A549 (cell line): ENCODE results near the gene EPHB1. TPM values are rescaled to one million over a fixed set of nuclear protein-coding genes. Genes with fewer than 3 reads are reported as not detected.
"Not testable (repeated sequence)": the region's sequence is repeated elsewhere in the genome, so short reads cannot be mapped to it uniquely, and the experiment has no call there.

Experiments used
- ATAC-seq, 2 experiments: fragments of 200-7000 bp in 1 of 2; fragments of >200 bp in 1 of 2; cut with Nextera tagmentation in 1 of 2; cut with Tn5 transposase in 1 of 2; 3 replicates each; pipeline versions ENCODE4 v1.8.0 to v1.9.1; 2018 to 2020; ENCODE audit warnings: mild to moderate bottlenecking in 1 of 2, moderate library complexity in 1 of 2
- CTCF ChIA-PET: fragments of 300-600 bp; sonication (Branson Sonifier 250); formaldehyde crosslinking; extraction: SDS; loops from one replicate; lab custom pipeline; 2021; ENCODE audit warnings: antibody characterized with exemption, inconsistent platforms; lab: Yijun Ruan, JAX
- POLR2A ChIA-PET: fragments of 350-600 bp; formaldehyde crosslinking; extraction: SDS; loops from one replicate; lab custom pipeline; 2021; ENCODE audit warnings: antibody characterized with exemption, inconsistent platforms; lab: Yijun Ruan, JAX
- DNase-seq, 2 experiments: peaks; one replicate each; pipeline versions ENCODE4 v3.0.0 to v3.0.0-alpha.2; 2011 to 2016; ENCODE audit warnings: low read depth in 1 of 2, low spot score in 1 of 2
- FAIRE-seq: peaks from 2 replicates; lab custom pipeline; 2011; peaks lifted over from hg19 to GRCh38; lab: Jason Lieb, UNC
- H3K27ac ChIP-seq, 2 experiments: fragments of >200 bp; sonication (Bioruptor Twin); formaldehyde crosslinking; 3 replicates each; pipeline ENCODE4 v1.5.1; 2016 to 2017
- H3K4me1 ChIP-seq: fragments of >200 bp; sonication (Bioruptor Twin); formaldehyde crosslinking; 3 replicates; pipeline ENCODE4 v1.6.1; 2016
- H3K4me2 ChIP-seq: fragments of >200 bp; sonication (Bioruptor Twin); formaldehyde crosslinking; 3 replicates; pipeline ENCODE4 v1.6.1; 2016
- H3K4me3 ChIP-seq: fragments of >200 bp; sonication (Bioruptor Twin); formaldehyde crosslinking; 3 replicates; pipeline ENCODE4 v1.5.1; 2016
- H3K9me3 ChIP-seq: fragments of >200 bp; sonication (Bioruptor Twin); formaldehyde crosslinking; 3 replicates; pipeline ENCODE4 v1.6.1; 2016
- BHLHE40 ChIP-seq: IDR thresholded peaks from 2 replicates; pipeline ENCODE4 v1.6.1; 2012; ENCODE audit warnings: low read depth, low read length, inconsistent platforms
- CBX8 ChIP-seq: fragments of 200-600 bp; sonication (generic); IDR thresholded peaks from 2 replicates; pipeline ENCODE4 v1.6.1; 2016
- CHD2 ChIP-seq: fragments of 150-350 bp; IDR thresholded peaks from 2 replicates; pipeline ENCODE4 v1.6.1; 2014; ENCODE audit warnings: low read length; ENCODE audit not compliant: partially characterized antibody
- CHD4 ChIP-seq: fragments of 200-600 bp; sonication (generic); IDR thresholded peaks from 2 replicates; pipeline ENCODE4 v1.6.1; 2016; ENCODE audit warnings: antibody characterized with exemption, mild to moderate bottlenecking, borderline replicate concordance
- EHMT2 ChIP-seq: fragments of 200-600 bp; sonication (generic); IDR thresholded peaks from 2 replicates; pipeline ENCODE4 v1.6.1; 2016; ENCODE audit warnings: antibody characterized with exemption, low read depth, mild to moderate bottlenecking, moderate library complexity
- ESRRA ChIP-seq: fragments of 150-350 bp; IDR thresholded peaks from 2 replicates; pipeline ENCODE4 v1.6.1; 2014; ENCODE audit warnings: mild to moderate bottlenecking, low read length, borderline replicate concordance
- HEYL ChIP-seq: fragments of 250-450 bp; sonication (Bioruptor Pico); IDR thresholded peaks from 2 replicates; pipeline ENCODE4 v1.8.0; 2021; ENCODE audit warnings: mild to moderate bottlenecking, moderate library complexity
- HOXB13 ChIP-seq: fragments of 250-450 bp; sonication (Bioruptor Pico); IDR thresholded peaks from 2 replicates; pipeline ENCODE4 v1.5.0; 2020; ENCODE audit warnings: low read depth, mild to moderate bottlenecking, moderate library complexity
- MAX ChIP-seq: IDR thresholded peaks from 2 replicates; pipeline ENCODE4 v1.6.1; 2012
- MAZ ChIP-seq: fragments of 150-350 bp; IDR thresholded peaks from 2 replicates; pipeline ENCODE4 v1.6.1; 2014; ENCODE audit warnings: antibody characterized with exemption, low read depth, low read length, borderline replicate concordance
- NPAS2 ChIP-seq: fragments of 250-450 bp; sonication (Bioruptor Pico); IDR thresholded peaks from 2 replicates; pipeline ENCODE4 v1.8.0; 2022; ENCODE audit warnings: mild to moderate bottlenecking, moderate library complexity, borderline replicate concordance
- PHF8 ChIP-seq: fragments of 200-600 bp; sonication (generic); IDR thresholded peaks from 2 replicates; pipeline ENCODE4 v1.6.1; 2016; ENCODE audit warnings: low read depth, mild to moderate bottlenecking, antibody characterized with exemption, moderate library complexity, borderline replicate concordance
- RAD21 ChIP-seq, 2 experiments: fragments of >200 bp in 1 of 2; sonication (Bioruptor Twin) in 1 of 2; formaldehyde crosslinking in 1 of 2; IDR thresholded peaks in 1 of 2; conservative IDR thresholded peaks in 1 of 2; 2 replicates in 1 of 2; 3 replicates in 1 of 2; pipeline ENCODE4 v1.6.1; 2012 to 2018; ENCODE audit warnings: inconsistent platforms in 1 of 2
- RARB ChIP-seq: fragments of 250-450 bp; sonication (Bioruptor Pico); IDR thresholded peaks from 2 replicates; pipeline ENCODE4 v1.8.0; 2021; ENCODE audit warnings: mild to moderate bottlenecking, moderate library complexity
- RCOR1 ChIP-seq: fragments of 150-350 bp; IDR thresholded peaks from 2 replicates; pipeline ENCODE4 v1.6.1; 2014; ENCODE audit warnings: antibody characterized with exemption, low read length, low read depth
- SMC3 ChIP-seq: fragments of >200 bp; sonication (Bioruptor Twin); formaldehyde crosslinking; IDR thresholded peaks from 3 replicates; pipeline ENCODE4 v1.6.1; 2018; ENCODE audit warnings: inconsistent platforms
- SREBF2 ChIP-seq: fragments of 450-650 bp; IDR thresholded peaks from 2 replicates; pipeline ENCODE4 v1.6.1; 2014; ENCODE audit warnings: mild to moderate bottlenecking, moderate library complexity
- USF2 ChIP-seq: fragments of 450-650 bp; IDR thresholded peaks from 2 replicates; pipeline ENCODE4 v1.6.1; 2014; ENCODE audit warnings: antibody characterized with exemption
- ZFP36 ChIP-seq: fragments of 450-650 bp; IDR thresholded peaks from 2 replicates; pipeline ENCODE4 v1.6.1; 2014; ENCODE audit warnings: borderline replicate concordance; ENCODE audit not compliant: partially characterized antibody
- WGBS: methylation state at CpG from one replicate; pipeline ENCODE4 v1.1.6; 2017; ENCODE audit errors: missing lambda C conversion rate; 5-methylcytosine and 5-hydroxymethylcytosine counted together
- polyA plus RNA-seq, 4 experiments: library from polyadenylated mRNA; depleted of rRNA in 3 of 4; stranded (reverse); fragments of >200 nt; fragmentation: RNase III in 1 of 4; extraction: RNeasy Plus Mini Kit Qiagen cat#74134 plus additional on column Dnase treatment in 1 of 4; gene quantifications; 2 replicates in 3 of 4; 3 replicates in 1 of 4; pipeline ENCODE4 v1.2.3, GENCODE V29; 2011 to 2017
- TF ChIP-seq, protein P1 (sequence below): fragments of >200 bp; sonication (Bioruptor Twin); formaldehyde crosslinking; IDR thresholded peaks from 3 replicates; pipeline ENCODE4 v1.6.1; 2016
- TF ChIP-seq, protein P2 (sequence below): fragments of 250-450 bp; sonication (Bioruptor Pico); IDR thresholded peaks from 2 replicates; pipeline ENCODE4 v1.5.0; 2020; ENCODE audit warnings: low read depth, mild to moderate bottlenecking, moderate library complexity

EPHB1 gene
- polyA plus RNA-seq, 2 of the 4 experiments (the other 2 are of a cell fraction): 0.18 to 0.21 TPM

DNA sequence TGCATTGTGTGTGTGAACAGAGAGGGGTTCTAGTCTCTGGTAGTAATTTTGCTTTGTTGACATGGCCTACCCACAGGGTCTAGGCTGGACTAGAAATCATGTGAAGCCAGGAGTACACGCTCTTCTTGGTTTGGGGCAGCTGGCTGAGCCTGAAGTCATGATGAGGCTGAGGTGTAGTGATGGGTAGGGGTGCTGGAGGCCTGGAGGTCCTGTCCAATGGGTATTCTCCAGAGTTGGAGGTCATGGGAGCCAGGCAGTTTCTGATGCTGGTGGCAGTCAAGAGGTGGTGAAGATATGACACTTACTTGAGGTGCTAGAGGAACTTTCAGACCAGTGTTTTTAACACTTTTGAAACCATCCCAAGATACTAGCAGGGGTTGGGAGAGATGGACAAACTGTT lies 18.5 kb upstream of the EPHB1 start:
- no peak overlapping the region for H3K27ac ChIP-seq
- DNase-seq (no peak), FAIRE-seq (no peak), ATAC-seq (no peak)
- H3K9me3 ChIP-seq: no peaks in the 10 kb centered on the region
- 17% methylated on average over 1 of the region's 1 CpG for WGBS
- ChIA-PET CTCF (no interaction called here), POLR2A (no interaction called here)
- H3K4me2 ChIP-seq: no peak overlapping the region
- no peaks in the 10 kb centered on the region for H3K4me1 ChIP-seq
- TF ChIP-seq RARB (CRISPR knock-in tag) (no peak), ESRRA (no peak), BHLHE40 (no peak), HOXB13 (CRISPR knock-in tag) (no peak)
- no peak overlapping the region for H3K4me3 ChIP-seq

DNA sequence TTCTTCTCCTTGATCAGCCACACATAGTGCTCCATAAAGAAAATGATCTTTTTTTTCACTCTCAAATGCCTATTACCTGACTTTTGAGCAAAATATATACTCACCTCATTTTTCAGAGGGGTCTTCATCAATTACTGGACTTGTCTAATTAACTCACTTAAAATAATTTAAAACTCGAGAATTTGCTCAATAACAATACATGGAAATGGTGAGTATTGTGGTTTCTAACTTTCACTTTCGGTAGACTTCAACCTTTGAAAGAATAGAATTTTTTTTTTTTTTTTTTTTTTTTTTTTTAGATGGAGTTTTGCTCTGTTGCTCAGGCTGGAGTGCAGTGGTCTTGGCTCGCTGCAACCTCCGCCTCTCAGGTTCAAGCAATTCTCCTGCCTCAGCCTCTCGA lies 17.7 kb upstream of the EPHB1 start:
- ChIA-PET CTCF (no interaction called here), POLR2A (no interaction called here)
- Histone ChIP-seq H3K27ac (no peak overlapping the region), H3K4me1 (no peaks in the 10 kb centered on the region), H3K4me2 (no peak overlapping the region), H3K4me3 (no peak overlapping the region), H3K9me3 (no peaks in the 10 kb centered on the region)
- WGBS: 39% methylated on average over 4 of the region's 5 CpGs
- TF ChIP-seq MAZ (no peak), RAD21 (conservative IDR thresholded peaks at IDR 0.05 in 1 of 2, IDR thresholded peaks at IDR 0.05 in 1 of 2) (no peak), CHD2 (no peak), SMC3 (no peak), RCOR1 (no peak), RARB (CRISPR knock-in tag) (no peak), HEYL (CRISPR knock-in tag) (no peak), ZFP36 (no peak), SREBF2 (no peak), CHD4 (no peak), EHMT2 (no peak), PHF8 (no peak)
- TF ChIP-seq, protein P1, sequence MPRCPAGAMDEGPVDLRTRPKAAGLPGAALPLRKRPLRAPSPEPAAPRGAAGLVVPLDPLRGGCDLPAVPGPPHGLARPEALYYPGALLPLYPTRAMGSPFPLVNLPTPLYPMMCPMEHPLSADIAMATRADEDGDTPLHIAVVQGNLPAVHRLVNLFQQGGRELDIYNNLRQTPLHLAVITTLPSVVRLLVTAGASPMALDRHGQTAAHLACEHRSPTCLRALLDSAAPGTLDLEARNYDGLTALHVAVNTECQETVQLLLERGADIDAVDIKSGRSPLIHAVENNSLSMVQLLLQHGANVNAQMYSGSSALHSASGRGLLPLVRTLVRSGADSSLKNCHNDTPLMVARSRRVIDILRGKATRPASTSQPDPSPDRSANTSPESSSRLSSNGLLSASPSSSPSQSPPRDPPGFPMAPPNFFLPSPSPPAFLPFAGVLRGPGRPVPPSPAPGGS: no peak
- TF ChIP-seq, protein P2, sequence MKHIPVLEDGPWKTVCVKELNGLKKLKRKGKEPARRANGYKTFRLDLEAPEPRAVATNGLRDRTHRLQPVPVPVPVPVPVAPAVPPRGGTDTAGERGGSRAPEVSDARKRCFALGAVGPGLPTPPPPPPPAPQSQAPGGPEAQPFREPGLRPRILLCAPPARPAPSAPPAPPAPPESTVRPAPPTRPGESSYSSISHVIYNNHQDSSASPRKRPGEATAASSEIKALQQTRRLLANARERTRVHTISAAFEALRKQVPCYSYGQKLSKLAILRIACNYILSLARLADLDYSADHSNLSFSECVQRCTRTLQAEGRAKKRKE (CRISPR knock-in tag): no peak
- ATAC-seq: no peak
- DNase-seq: no peak
- FAIRE-seq: no peak

GRCh38 chr3:134788283-134788682 lies 6.8 kb upstream of the EPHB1 start:
- H3K4me2 ChIP-seq, ATAC-seq, FAIRE-seq, POLR2A ChIA-PET, H3K4me3 ChIP-seq, H3K4me1 ChIP-seq, H3K9me3 ChIP-seq, H3K27ac ChIP-seq, CTCF ChIA-PET, DNase-seq: not testable (repeated sequence)
- WGBS: 36% methylated on average over 3 of the region's 4 CpGs

- TF ChIP-seq MAX (no peak), RARB (CRISPR knock-in tag) (no peak), USF2 (no peak), NPAS2 (no peak), CBX8 (no peak)
- TF ChIP-seq, protein P2 (CRISPR knock-in tag): no peak
- TF ChIP-seq, all 56 proteins: peak for 0
- Histone ChIP-seq H3K9me3 (no peaks in the 10 kb centered on the region), H3K4me1 (no peaks in the 10 kb centered on the region), H3K27ac (no peak overlapping the region), H3K4me2 (no peak overlapping the region), H3K4me3 (no peak overlapping the region)
- ATAC-seq: no peak
- WGBS: 29% methylated on average over 2 of the region's 2 CpGs
- ChIA-PET POLR2A (no interaction called here), CTCF (interaction anchor here (0.6 kb wide), 2 partner anchors 233 to 1380 kb away, joined by 3 read pairs; no protein-coding TSS in a partner anchor)
- DNase-seq: no peak
- no peak for FAIRE-seq
These were observed 5.0 kb upstream of the EPHB1 start for GRCh38 chr3:134790065-134790464.
